HG02943 (cell line): ENCODE data around the gene RPL21.

ENCODE experiments used
- ATAC-seq: cut with Tn5 transposase; IDR thresholded peaks from one replicate; pipeline ENCODE4 v1.9.1; 2021; ENCODE audit warnings: mild to moderate bottlenecking, low read depth, moderate library complexity; ENCODE audit not compliant: unreplicated experiment

Gene RPL21

GRCh38 chr13:27257648-27258253 lies 6.4 kb downstream of the RPL21 start:
- no peak for ATAC-seq

GRCh38 chr13:27258637-27259386 lies 7.5 kb downstream of the RPL21 start:
- no peak for ATAC-seq

GRCh38 chr13:27259831-27260230 lies 8.5 kb downstream of the RPL21 start:
- no peak for ATAC-seq

DNA sequence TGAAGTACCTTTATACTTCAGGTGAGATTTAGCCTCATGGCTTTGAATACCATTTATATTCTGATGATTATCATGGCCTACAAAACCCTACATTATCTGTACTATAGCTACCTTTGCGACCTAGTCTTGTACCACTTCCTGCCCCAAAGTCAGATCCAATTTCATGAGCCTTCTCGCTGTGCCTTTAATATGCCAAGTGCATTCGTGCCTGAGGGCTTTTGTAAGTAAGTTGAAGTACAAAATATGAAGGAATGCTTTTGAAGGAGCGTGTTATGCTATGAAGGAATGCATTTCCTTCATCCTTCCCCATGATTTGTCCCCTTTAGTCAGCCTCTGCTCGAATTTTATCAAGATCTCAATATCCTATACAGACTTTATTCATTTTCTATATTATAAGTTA lies 10.0 kb downstream of the RPL21 start:
- ATAC-seq = no peak

DNA sequence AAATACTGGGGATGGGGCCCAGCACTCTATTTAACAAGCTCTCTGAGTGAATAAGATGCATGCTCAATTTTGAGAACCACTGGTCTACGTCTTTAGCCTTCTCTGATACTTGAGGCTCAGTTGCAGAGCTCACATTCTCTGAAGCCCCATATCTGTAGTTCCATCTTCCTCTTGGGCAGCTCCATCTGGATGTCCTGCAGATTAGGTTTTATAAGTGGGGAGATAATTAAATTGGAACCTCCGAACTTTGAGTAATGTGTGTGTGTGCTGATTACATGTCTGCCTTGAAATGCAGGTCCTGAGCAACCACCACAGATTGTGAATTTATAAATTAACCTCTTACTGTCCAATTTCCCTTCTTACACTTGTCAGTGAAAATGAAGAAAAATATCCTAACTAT lies 12.1 kb downstream of the RPL21 start:
- ATAC-seq = no peak

DNA sequence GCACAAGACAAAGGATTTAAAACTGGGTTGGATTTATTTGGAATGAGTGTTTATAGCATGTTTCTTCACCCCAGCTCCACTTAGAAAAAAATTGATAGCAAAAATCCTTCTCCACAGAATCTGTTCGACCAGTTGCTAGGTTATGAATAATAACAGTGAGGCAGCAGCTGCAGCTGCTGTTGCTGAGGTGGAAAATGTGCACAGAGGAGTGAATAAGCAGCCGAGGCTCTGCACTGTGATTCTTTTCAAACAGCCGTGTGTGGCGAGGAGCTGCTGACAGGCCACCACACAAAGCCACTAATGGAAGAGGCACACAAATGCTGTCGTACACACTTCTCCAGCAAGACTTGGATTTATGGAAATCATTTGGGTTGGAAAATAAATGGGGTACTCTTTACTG lies 12.8 kb downstream of the RPL21 start:
- ATAC-seq = no peak

- no peak for ATAC-seq
Observed at GRCh38 chr13:27264648-27265047, 13.3 kb downstream of the RPL21 start.

- ATAC-seq = no peak
Observed at GRCh38 chr13:27266917-27267316, 15.6 kb downstream of the RPL21 start.

GRCh38 chr13:27267596-27267995 lies 16.2 kb downstream of the RPL21 start:
- ATAC-seq = no peak

DNA sequence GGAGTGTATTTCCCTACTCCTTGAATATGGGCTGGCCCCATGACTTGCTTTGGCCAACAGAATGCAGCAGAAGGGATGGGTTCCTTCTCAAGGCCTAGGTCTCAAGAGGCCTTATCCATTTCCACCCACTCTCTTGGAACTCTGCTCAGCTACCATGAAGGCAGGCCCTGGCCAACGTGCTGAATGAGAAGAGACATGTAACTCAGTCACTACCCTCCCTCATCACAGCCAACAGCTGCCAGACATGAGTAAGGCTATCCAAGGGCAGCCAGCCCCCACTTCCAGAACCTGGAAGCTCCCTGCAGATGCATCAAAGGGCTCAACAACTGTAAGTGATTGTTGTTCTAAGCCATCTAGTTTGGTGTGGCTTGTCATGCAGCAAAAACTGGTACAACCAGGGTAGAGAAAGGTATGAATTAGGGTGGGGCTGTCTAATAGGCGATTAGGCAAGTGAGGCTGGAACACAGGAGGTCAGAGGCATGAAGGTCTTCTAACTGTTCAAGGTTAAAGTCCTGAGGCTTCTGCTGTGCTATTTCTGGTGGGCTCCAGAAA lies 17.8 kb downstream of the RPL21 start:
- ATAC-seq = no peak

DNA sequence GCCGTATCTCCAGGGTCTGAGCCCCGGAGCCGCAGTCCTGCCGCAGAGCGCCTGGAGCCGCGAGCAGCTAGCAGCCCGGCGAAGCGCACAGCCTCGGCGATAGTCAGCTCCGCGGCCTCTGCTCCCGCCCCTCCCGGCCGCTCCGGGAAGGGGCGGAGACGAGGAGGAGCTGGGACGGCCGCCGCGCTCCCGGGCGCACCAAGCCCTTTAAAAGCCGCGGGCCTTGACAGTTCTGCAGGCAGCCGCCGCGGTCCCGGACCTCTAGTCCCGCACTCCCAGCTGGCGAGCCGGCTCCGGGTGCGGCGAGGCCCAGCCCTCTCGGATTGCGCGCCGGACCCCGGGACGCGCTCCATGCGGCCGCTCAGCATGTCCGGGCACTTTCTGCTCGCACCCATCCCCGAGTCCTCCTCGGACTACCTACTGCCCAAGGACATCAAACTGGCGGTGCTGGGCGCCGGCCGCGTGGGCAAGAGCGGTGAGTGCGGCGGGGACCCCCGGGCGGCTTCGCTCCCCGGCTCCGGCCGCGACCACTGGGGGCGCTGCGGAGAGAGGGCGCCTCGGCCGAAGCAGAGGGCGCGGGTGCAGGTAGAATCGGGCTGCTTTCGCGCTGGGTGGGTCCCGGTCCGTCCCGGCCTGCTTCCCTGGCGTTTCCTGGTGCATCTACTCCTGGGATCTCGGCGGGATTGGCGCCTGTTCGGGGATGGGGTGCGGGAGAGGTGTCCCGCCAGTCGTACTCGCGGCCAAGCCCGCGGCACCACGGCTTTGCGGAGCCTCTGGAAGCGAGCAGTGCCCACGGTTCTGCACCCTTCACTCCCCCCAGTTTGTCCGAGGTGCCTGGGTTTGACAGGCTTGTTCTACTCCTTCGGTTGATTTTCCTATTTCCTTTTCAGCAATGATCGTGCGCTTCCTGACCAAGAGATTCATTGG lies 19.5 kb downstream of the RPL21 start, which contains the start of gene RASL11A:
TSS of gene RASL11A (plus strand) at position 237 of the 927 bp plus-strand sequence. CDS start at position 352, 115 bp downstream.
- peak; percentile 82 for ATAC-seq

DNA sequence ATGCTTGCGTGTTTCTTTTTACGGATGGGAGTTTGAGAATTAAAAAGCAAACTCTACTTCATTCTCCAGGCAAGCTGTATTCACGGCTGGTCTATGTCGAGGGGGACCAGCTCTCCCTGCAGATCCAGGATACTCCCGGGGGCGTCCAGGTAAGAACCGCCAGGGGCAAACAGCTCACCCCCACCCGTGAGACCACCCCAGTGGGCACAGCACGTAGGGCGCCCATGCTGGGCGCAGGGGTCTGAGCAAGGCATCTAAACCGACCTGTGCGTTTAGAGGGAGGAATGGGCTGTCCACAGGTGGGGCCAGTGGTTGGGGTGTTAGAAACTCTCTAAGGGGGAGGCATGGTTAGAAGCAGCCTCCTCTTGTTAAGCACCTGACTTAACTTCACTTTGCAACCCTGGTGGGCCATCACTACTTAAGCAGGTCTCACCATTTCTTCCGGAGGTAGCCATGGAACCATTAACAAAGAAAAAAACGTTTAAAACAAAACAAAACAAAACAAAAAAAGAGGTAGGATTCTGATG lies 20.3 kb downstream of the RPL21 start:
- ATAC-seq = no peak

DNA sequence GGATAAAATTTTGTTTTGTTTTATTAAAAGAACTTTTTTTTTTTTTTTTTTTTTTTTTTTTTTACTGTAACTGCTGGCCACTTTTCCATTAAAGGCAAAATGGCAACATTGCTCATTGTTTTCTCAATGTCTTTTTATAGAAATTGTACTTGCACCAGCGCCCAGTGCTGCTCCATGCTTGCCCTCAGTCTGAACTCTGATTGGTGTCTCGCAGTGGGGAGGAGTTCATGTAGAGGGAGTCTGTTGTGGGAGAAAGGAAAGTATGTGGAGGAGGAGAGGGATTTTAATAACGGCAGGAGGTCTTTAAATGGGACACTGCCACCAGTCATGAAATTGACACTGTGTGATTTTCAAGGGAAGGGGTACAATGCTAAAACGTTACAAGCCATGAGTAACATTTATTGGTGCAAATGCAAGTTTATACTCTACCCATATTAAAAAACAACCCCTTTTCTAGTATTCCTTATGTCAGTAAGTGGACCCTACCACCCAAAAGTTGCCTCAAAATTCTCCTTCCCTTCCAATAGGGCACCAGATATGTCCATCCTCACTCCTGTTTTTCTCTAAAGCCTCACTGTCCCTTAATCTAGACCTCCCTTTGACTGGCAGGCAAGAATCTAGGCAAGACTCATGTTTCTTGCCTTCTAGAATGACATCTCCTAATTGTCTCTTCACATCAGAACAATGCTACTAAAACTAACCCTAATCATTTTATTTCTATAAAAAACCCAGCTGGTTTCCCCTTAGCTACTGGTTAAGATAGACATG lies 22.5 kb downstream of the RPL21 start:
- ATAC-seq = no peak

DNA sequence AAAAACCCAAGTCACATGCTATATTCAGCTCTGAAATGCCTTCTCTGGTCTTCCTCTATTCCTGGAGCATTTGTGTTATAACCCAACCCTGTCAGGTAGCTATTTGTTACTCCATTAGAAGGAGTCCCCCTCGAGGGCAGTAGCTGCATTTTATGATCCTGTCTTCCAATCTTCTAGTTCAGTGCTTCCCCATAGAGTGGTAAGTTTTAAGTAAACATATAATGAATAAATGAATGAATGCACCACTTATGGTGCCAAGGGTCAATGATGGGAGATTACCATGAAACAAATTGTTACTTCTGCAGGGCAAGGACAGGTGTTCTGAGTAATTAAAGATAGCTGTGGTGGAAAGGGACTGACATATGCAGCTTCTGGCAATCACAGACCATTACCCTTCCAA lies 23.3 kb downstream of the RPL21 start:
- no peak for ATAC-seq

DNA sequence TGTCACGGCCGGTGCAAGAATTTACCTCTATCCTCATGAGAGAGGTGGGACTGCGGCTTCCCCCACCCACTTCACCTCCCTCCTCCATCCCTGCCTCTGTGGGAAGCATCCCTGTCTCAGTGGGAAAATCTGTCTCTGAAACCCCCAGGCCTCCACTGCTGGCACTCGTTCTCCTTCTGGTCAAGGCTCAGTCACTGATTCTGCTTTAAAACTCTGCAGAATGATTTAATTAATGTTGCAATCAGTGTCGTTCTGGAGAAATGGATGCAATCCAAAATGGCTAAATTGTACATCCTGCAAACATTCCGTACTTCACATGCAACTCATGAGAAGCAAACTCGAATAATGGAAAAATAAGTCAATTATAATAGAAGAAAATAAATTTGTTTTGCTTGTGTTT lies 24.8 kb downstream of the RPL21 start:
- no peak for ATAC-seq

- no peak for ATAC-seq
Observed at GRCh38 chr13:27279506-27279905, 28.1 kb downstream of the RPL21 start.

- ATAC-seq = no peak
Observed at GRCh38 chr13:27280009-27280656, 28.8 kb downstream of the RPL21 start.

DNA sequence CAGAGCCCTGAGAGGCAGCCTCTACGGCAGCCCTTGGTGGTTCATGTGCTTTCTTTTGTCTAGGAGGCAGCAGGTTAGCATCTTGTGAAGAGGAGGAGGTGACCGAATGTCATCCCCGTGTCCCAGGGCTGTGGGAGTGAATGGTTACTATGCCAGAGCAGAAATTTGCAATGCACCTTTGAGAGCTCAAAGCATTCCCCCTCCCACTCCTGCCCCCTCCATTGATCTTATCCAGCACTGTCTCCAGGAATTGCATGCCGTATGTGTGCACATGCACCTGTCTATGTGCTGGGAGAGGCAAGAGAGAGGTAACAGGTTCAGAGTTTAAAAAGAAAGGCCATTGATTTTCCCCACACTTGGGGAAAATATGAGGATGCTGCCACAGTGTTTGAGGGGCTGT lies 29.5 kb downstream of the RPL21 start:
- no peak for ATAC-seq

DNA sequence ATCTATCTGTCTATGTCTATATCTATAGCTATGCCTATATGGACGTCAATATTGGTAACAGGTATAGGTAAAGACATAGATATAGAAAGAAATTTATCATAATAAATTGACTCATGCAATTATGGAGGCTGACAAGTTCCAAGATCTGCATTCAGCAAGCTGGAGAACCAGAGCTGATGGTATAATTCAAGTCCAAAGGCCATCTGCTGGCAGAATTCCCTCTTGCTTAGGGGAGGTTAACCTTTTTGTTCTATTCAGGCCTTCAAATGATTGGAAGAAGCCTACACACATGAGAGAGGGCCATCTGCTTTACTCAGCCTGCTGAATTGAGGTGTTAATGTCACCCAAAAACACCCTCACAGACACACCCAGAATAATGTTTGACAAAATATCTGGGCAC lies 30.1 kb downstream of the RPL21 start:
- ATAC-seq = no peak
